ENCODE data around the gene AK9.

Gene AK9

GRCh38 chr6:109483735-109484057 lies 207.3 kb downstream of the AK9 start:
- TF ChIP-seq CTCF (IDR thresholded peaks at IDR 0.05; ENCODE audit: low read depth, low read length, missing control alignments) = no peak
- peak overlapping the region; percentile 37 for H3K4me3 ChIP-seq (replicated peaks; ENCODE audit: low read depth, low read length)
- no peak for DNase-seq (ENCODE audit: extremely low read depth, low read depth)

- DNase-seq (ENCODE audit: extremely low read depth, low read depth) = no peak
- peak within 1 kb of the TSS; percentile 75 for H3K4me3 ChIP-seq (replicated peaks; ENCODE audit: low read depth, low read length)
- TF ChIP-seq CTCF (IDR thresholded peaks at IDR 0.05; ENCODE audit: low read depth, low read length, missing control alignments) = no peak
Measured at GRCh38 chr6:109482905-109483734, 207.9 kb downstream of the AK9 start, which contains the start of gene ZBTB24. Gene ZBTB24 (minus strand): TSS chr6:109483219. CDS start chr6:109482026, 1,193 bp downstream.

- TF ChIP-seq CTCF (IDR thresholded peaks at IDR 0.05; ENCODE audit: low read depth, low read length, missing control alignments) = no peak
- no peak for DNase-seq (ENCODE audit: extremely low read depth, low read depth)
- H3K4me3 ChIP-seq (replicated peaks; ENCODE audit: low read depth, low read length) = peak overlapping the region; percentile 32
Measured at GRCh38 chr6:109480993-109481480, 210.0 kb downstream of the AK9 start.

GRCh38 chr6:109478841-109479624 lies 212.0 kb downstream of the AK9 start:
- TF ChIP-seq CTCF (IDR thresholded peaks at IDR 0.05; ENCODE audit: low read depth, low read length, missing control alignments) = no peak
- DNase-seq (ENCODE audit: extremely low read depth, low read depth) = no peak
- H3K4me3 ChIP-seq (replicated peaks; ENCODE audit: low read depth, low read length) = peak overlapping the region; percentile 35

- peak overlapping the region; percentile 35 for H3K4me3 ChIP-seq (replicated peaks; ENCODE audit: low read depth, low read length)
- DNase-seq (ENCODE audit: extremely low read depth, low read depth) = no peak
- TF ChIP-seq CTCF (IDR thresholded peaks at IDR 0.05; ENCODE audit: low read depth, low read length, missing control alignments) = no peak
Measured at GRCh38 chr6:109478222-109478805, 212.7 kb downstream of the AK9 start.

- peak overlapping the region; percentile 35 for H3K4me3 ChIP-seq (replicated peaks; ENCODE audit: low read depth, low read length)
- no peak for TF ChIP-seq CTCF (IDR thresholded peaks at IDR 0.05; ENCODE audit: low read depth, low read length, missing control alignments)
- DNase-seq (ENCODE audit: extremely low read depth, low read depth) = no peak
Measured at GRCh38 chr6:109477725-109478124, 213.3 kb downstream of the AK9 start.
